HepG2 (cell line): ENCODE measurements around the gene MYH9. TPM values are rescaled to one million over a fixed set of nuclear protein-coding genes. Genes with fewer than 3 reads are reported as not detected.
A peak's percentile ranks its signal among the peaks of the same experiment; 100 is the strongest.

ENCODE experiments used
- CENPX ChIP-seq: sonication (generic); formaldehyde crosslinking; IDR thresholded peaks from 2 replicates; pipeline ENCODE4 v1.9.0; 2021; ENCODE audit warnings: mild to moderate bottlenecking, missing genetic modification reagents, moderate library complexity
- EEA1 ChIP-seq: sonication (generic); formaldehyde crosslinking; IDR thresholded peaks from 2 replicates; pipeline ENCODE4 v1.5.1; 2020; ENCODE audit warnings: mild to moderate bottlenecking, missing genetic modification reagents, borderline replicate concordance
- FOXA3 ChIP-seq: IDR thresholded peaks from 2 replicates; pipeline ENCODE4 v1.6.1; 2016; ENCODE audit warnings: missing genetic modification reagents, missing compliant biosample characterization
- FOXP1 ChIP-seq, 2 experiments: fragments of 450-650 bp in 1 of 2; IDR thresholded peaks; 2 replicates each; pipeline ENCODE4 v1.6.1; 2017 to 2018; ENCODE audit warnings: antibody characterized with exemption in 1 of 2
- GATAD2A ChIP-seq: IDR thresholded peaks from 2 replicates; pipeline ENCODE4 v1.6.1; 2016
- HOXA7 ChIP-seq: sonication (generic); formaldehyde crosslinking; IDR thresholded peaks from 2 replicates; pipeline ENCODE4 v1.8.1; 2022; ENCODE audit warnings: mild to moderate bottlenecking, missing genetic modification reagents, moderate library complexity
- KLF15 ChIP-seq: sonication (generic); formaldehyde crosslinking; IDR thresholded peaks from 2 replicates; pipeline ENCODE4 v1.8.1; 2023; ENCODE audit warnings: borderline replicate concordance, mild to moderate bottlenecking, inconsistent platforms, missing genetic modification reagents, mixed read lengths
- NCOA2 ChIP-seq: sonication (generic); formaldehyde crosslinking; IDR thresholded peaks from 2 replicates; pipeline ENCODE4 v1.8.0; 2022; ENCODE audit warnings: inconsistent platforms
- PHF8 ChIP-seq: sonication (generic); formaldehyde crosslinking; IDR thresholded peaks from 2 replicates; pipeline ENCODE4 v1.5.0; 2020; ENCODE audit warnings: missing genetic modification reagents
- PRPF4 ChIP-seq: fragments of 200-400 bp; formaldehyde crosslinking; IDR thresholded peaks from 2 replicates; pipeline ENCODE4 v1.6.1; 2016; ENCODE audit warnings: low read length, low read depth; ENCODE audit not compliant: poor library complexity, severe bottlenecking
- SALL1 ChIP-seq: sonication (generic); formaldehyde crosslinking; IDR thresholded peaks from 2 replicates; pipeline ENCODE4 v1.8.0; 2022; ENCODE audit warnings: mild to moderate bottlenecking, missing genetic modification reagents
- SOX13 ChIP-seq, 3 experiments: fragments of 450-650 bp in 1 of 3; sonication (generic) in 1 of 3; formaldehyde crosslinking in 1 of 3; IDR thresholded peaks in 2 of 3; conservative IDR thresholded peaks in 1 of 3; 2 replicates each; pipeline versions ENCODE4 v1.5.0 to v1.6.1; 2016 to 2020; ENCODE audit warnings: antibody characterized with exemption in 1 of 3, mild to moderate bottlenecking in 1 of 3, missing compliant biosample characterization in 1 of 3, missing genetic modification reagents in 1 of 3, moderate library complexity in 1 of 3
- TARDBP ChIP-seq: sonication (generic); formaldehyde crosslinking; IDR thresholded peaks from 2 replicates; pipeline ENCODE4 v1.8.0; 2022; ENCODE audit warnings: mild to moderate bottlenecking, missing genetic modification reagents
- TCF7L2 ChIP-seq: IDR thresholded peaks from 2 replicates; pipeline ENCODE4 v1.6.1; 2011; ENCODE audit warnings: mild to moderate bottlenecking, low read depth, low read length, moderate library complexity
- ZEB1 ChIP-seq: IDR thresholded peaks from 2 replicates; pipeline ENCODE4 v1.6.1; 2012; ENCODE audit warnings: mild to moderate bottlenecking, low read depth, inconsistent platforms; ENCODE audit not compliant: insufficient replicate concordance
- ZNF143 ChIP-seq: sonication (generic); formaldehyde crosslinking; IDR thresholded peaks from 2 replicates; pipeline ENCODE4 v1.4.0; 2020; ENCODE audit warnings: missing genetic modification reagents
- ZNF234 ChIP-seq: sonication (generic); formaldehyde crosslinking; conservative IDR thresholded peaks from 2 replicates; pipeline ENCODE4 v1.5.1; 2020; ENCODE audit warnings: mild to moderate bottlenecking, missing genetic modification reagents
- ZNF335 ChIP-seq: sonication (generic); formaldehyde crosslinking; IDR thresholded peaks from 2 replicates; pipeline ENCODE4 v1.4.0; 2020; ENCODE audit warnings: missing genetic modification reagents
- ZNF510 ChIP-seq: sonication (generic); formaldehyde crosslinking; IDR thresholded peaks from 2 replicates; pipeline ENCODE4 v1.4.0; 2020; ENCODE audit warnings: low read depth, mild to moderate bottlenecking, missing genetic modification reagents
- ZNF790 ChIP-seq: sonication (generic); formaldehyde crosslinking; IDR thresholded peaks from 2 replicates; pipeline ENCODE4 v1.8.0; 2022; ENCODE audit warnings: missing genetic modification reagents, mild to moderate bottlenecking, borderline replicate concordance
- ZNF879 ChIP-seq: sonication (generic); formaldehyde crosslinking; IDR thresholded peaks from 2 replicates; pipeline ENCODE4 v1.8.1; 2023; ENCODE audit warnings: missing genetic modification reagents
- polyA plus RNA-seq, 8 experiments: library from polyadenylated mRNA; depleted of rRNA in 3 of 8; stranded (reverse) in 7 of 8; unstranded in 1 of 8; fragments of >200 nt; fragmentation: Illumina TruSeq in 4 of 8; extraction: Trizol in 4 of 8; gene quantifications; 2 replicates each; pipeline versions ENCODE4 v1.2.1 to v1.2.3, GENCODE V29; 2011 to 2016; ENCODE audit warnings: low read depth in 4 of 8, missing spikeins in 1 of 8, mixed read lengths in 1 of 8; ENCODE audit not compliant: insufficient read depth in 1 of 8
- total RNA-seq, 5 experiments: library from RNA; depleted of rRNA; stranded (reverse); fragments of >200 nt; fragmentation: Illumina TruSeq; extraction: Trizol; gene quantifications; 2 replicates each; pipeline ENCODE4 v1.2.3, GENCODE V29; 2016; ENCODE audit warnings: low read depth in 1 of 5
- TF ChIP-seq, protein P1 (sequence below): sonication (generic); formaldehyde crosslinking; IDR thresholded peaks from 2 replicates; pipeline ENCODE4 v1.4.0; 2020; ENCODE audit warnings: mild to moderate bottlenecking, missing genetic modification reagents
- TF ChIP-seq, protein P2 (sequence below): sonication (generic); formaldehyde crosslinking; conservative IDR thresholded peaks from 2 replicates; pipeline ENCODE4 v1.8.0; 2022; ENCODE audit warnings: low read depth, missing genetic modification reagents
- TF ChIP-seq, protein P3 (sequence below): sonication (generic); formaldehyde crosslinking; IDR thresholded peaks from 2 replicates; pipeline ENCODE4 v1.5.0; 2020; ENCODE audit warnings: missing genetic modification reagents, mild to moderate bottlenecking, borderline replicate concordance
- TF ChIP-seq, protein P4 (sequence below): IDR thresholded peaks from 2 replicates; pipeline ENCODE4 v1.6.1; 2016; ENCODE audit warnings: missing genetic modification reagents, missing compliant biosample characterization
- TF ChIP-seq, protein P5 (sequence below): sonication (generic); formaldehyde crosslinking; IDR thresholded peaks from 2 replicates; pipeline ENCODE4 v1.4.0; 2020; ENCODE audit warnings: missing genetic modification reagents, low read depth, mild to moderate bottlenecking, borderline replicate concordance

Gene MYH9
- total and polyA plus RNA-seq, 2 of the 13 experiments (the other 11 are each of a cell fraction or from before 2014, with no cell fraction given): 50.7 to 98.5 TPM

DNA sequence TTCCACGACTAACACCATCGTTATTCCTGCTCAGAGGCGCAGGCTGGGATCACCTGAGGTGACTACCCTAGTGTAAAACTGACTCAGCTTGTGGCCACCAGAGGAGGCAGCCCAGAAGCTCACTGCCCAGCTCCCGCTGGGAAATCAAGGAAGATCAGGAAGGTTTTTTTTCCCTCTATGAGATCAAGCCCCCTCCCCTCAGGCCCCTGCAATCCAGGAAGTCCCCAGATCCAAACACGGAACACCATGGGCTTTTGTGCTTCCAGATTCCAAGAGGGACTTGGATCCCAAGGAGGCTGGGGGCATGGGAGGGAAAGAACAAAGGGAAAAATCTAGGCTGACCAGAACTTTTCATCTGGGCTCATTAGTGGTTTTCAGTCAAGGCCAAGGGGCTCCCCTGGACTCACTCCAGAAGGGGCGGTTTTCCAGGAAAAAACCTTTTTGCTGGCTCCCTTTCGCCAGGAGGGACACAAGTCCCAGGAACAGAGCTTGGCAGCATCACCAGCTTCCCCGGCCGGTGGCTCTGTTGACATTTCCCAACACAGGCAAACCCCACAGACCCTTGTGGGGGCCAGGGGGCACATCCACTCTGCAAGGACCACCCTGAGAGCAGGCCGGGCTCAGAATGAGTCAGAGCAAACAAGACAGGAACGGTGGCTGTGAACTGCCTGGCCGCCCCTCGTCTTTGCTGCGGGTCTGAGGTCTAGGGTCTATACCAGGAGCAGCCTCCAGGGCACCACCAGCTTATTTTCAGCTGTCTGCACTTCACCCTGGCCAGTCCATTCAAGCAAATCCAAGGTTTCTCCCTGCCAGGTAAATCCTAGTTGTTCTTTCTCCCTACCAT lies 36.8 kb downstream of the MYH9 start (continued):
- TF ChIP-seq SOX13 (IDR thresholded peaks at IDR 0.05) (peak; percentile 77), SOX13 (CRISPR knock-in tag; conservative IDR thresholded peaks at IDR 0.05 in 1 of 2, IDR thresholded peaks at IDR 0.05 in 1 of 2) (peak in 1 of 2 experiments; percentile 75; a peak in 2 of 4 replicates), TCF7L2 (no peak), ZNF879 (CRISPR knock-in tag) (no peak), FOXP1 (IDR thresholded peaks at IDR 0.05) (no peak), FOXP1 (CRISPR knock-in tag; IDR thresholded peaks at IDR 0.05) (peak; percentile 64; the same call in 1 of the 2 replicates), ZNF510 (no peak), TARDBP (CRISPR knock-in tag) (peak; percentile 88), FOXA3 (CRISPR knock-in tag) (peak; percentile 96), EEA1 (CRISPR knock-in tag) (no peak), ZNF234 (CRISPR knock-in tag) (no peak), NCOA2 (CRISPR knock-in tag) (peak; percentile 82), ZNF335 (CRISPR knock-in tag) (peak; percentile 82; the same call in 1 of the 2 replicates), CENPX (CRISPR knock-in tag) (no peak), PHF8 (CRISPR knock-in tag) (peak; percentile 35; the same call in 1 of the 2 replicates), SALL1 (peak; percentile 91), ZNF790 (CRISPR knock-in tag) (no peak), GATAD2A (CRISPR knock-in tag) (peak; percentile 100), PRPF4 (no peak), HOXA7 (CRISPR knock-in tag) (no peak), KLF15 (CRISPR knock-in tag) (0 out of 2 replicates have a peak, but pooled peaks have one; percentile 1), ZEB1 (no peak), ZNF143 (CRISPR knock-in tag) (no peak; the same call in 1 of the 2 replicates)
- TF ChIP-seq, protein P1, sequence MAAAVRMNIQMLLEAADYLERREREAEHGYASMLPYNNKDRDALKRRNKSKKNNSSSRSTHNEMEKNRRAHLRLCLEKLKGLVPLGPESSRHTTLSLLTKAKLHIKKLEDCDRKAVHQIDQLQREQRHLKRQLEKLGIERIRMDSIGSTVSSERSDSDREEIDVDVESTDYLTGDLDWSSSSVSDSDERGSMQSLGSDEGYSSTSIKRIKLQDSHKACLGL (CRISPR knock-in tag): no peak
- TF ChIP-seq, protein P2, sequence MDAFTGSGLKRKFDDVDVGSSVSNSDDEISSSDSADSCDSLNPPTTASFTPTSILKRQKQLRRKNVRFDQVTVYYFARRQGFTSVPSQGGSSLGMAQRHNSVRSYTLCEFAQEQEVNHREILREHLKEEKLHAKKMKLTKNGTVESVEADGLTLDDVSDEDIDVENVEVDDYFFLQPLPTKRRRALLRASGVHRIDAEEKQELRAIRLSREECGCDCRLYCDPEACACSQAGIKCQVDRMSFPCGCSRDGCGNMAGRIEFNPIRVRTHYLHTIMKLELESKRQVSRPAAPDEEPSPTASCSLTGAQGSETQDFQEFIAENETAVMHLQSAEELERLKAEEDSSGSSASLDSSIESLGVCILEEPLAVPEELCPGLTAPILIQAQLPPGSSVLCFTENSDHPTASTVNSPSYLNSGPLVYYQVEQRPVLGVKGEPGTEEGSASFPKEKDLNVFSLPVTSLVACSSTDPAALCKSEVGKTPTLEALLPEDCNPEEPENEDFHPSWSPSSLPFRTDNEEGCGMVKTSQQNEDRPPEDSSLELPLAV: no peak
- TF ChIP-seq, protein P3, sequence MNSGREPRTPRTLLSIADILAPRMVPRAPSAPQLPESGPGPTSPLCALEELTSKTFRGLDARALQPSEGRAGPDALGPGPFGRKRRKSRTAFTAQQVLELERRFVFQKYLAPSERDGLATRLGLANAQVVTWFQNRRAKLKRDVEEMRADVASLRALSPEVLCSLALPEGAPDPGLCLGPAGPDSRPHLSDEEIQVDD (CRISPR knock-in tag): no peak
- TF ChIP-seq, protein P4, sequence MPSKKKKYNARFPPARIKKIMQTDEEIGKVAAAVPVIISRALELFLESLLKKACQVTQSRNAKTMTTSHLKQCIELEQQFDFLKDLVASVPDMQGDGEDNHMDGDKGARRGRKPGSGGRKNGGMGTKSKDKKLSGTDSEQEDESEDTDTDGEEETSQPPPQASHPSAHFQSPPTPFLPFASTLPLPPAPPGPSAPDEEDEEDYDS: 0 out of 2 replicates have a peak, but pooled peaks have one; percentile 35
- TF ChIP-seq, protein P5, sequence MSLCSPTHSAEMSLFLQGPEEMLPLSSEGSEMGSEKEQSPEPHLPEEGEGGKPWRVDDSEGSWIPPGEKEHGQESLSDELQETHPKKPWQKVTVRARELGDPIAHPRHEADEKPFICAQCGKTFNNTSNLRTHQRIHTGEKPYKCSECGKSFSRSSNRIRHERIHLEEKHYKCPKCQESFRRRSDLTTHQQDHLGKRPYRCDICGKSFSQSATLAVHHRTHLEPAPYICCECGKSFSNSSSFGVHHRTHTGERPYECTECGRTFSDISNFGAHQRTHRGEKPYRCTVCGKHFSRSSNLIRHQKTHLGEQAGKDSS: 0 out of 2 replicates have a peak, but pooled peaks have one; percentile 31
